Measurements from ENCODE around the gene CPVL.
"Not testable (repeated sequence)": the region's sequence is repeated elsewhere in the genome, so short reads cannot be mapped to it uniquely, and the experiment has no call there.

CPVL gene

GRCh38 chr7:29122081-29122480 lies 24.3 kb downstream of the CPVL start:
- TF ChIP-seq CTCF (conservative IDR thresholded peaks at IDR 0.05; ENCODE audit: low read depth, low read length), result no peak
- no peak overlapping the region for H3K4me3 ChIP-seq (ENCODE audit: low read depth, low read length)
- DNase-seq (ENCODE audit: low read depth), result no peak

- TF ChIP-seq CTCF (conservative IDR thresholded peaks at IDR 0.05; ENCODE audit: low read depth, low read length), result no peak
- H3K4me3 ChIP-seq (ENCODE audit: low read depth, low read length), result no peak overlapping the region
- peak; percentile 10 for DNase-seq (ENCODE audit: low read depth)
Measured at GRCh38 chr7:29120955-29121354, 25.4 kb downstream of the CPVL start.

- H3K4me3 ChIP-seq (ENCODE audit: low read depth, low read length), result no peak overlapping the region
- no peak for TF ChIP-seq CTCF (conservative IDR thresholded peaks at IDR 0.05; ENCODE audit: low read depth, low read length)
- DNase-seq (ENCODE audit: low read depth), result no peak
Measured at GRCh38 chr7:29119538-29119937, 26.8 kb downstream of the CPVL start.

GRCh38 chr7:29116361-29117200 lies 29.8 kb downstream of the CPVL start:
- DNase-seq (ENCODE audit: low read depth), result no peak
- H3K4me3 ChIP-seq (ENCODE audit: low read depth, low read length), result no peak overlapping the region
- no peak for TF ChIP-seq CTCF (conservative IDR thresholded peaks at IDR 0.05; ENCODE audit: low read depth, low read length)

- no peak for TF ChIP-seq CTCF (conservative IDR thresholded peaks at IDR 0.05; ENCODE audit: low read depth, low read length)
- no peak for DNase-seq (ENCODE audit: low read depth)
- H3K4me3 ChIP-seq (ENCODE audit: low read depth, low read length), result no peak overlapping the region
Measured at GRCh38 chr7:29115753-29116152, 30.6 kb downstream of the CPVL start.

GRCh38 chr7:29115130-29115687 lies 31.1 kb downstream of the CPVL start:
- no peak for DNase-seq (ENCODE audit: low read depth)
- TF ChIP-seq CTCF (conservative IDR thresholded peaks at IDR 0.05; ENCODE audit: low read depth, low read length), result no peak
- no peak overlapping the region for H3K4me3 ChIP-seq (ENCODE audit: low read depth, low read length)

GRCh38 chr7:29114266-29114665 lies 32.1 kb downstream of the CPVL start:
- H3K4me3 ChIP-seq (ENCODE audit: low read depth, low read length); DNase-seq (ENCODE audit: low read depth): not testable (repeated sequence)
